Measurements from ENCODE around the gene CFAP58.
"Not testable (repeated sequence)": the region's sequence is repeated elsewhere in the genome, so short reads cannot be mapped to it uniquely, and the experiment has no call there.

Gene CFAP58

GRCh38 chr10:104437226-104437625, 83.6 kb downstream of the CFAP58 start:
- DNase-seq: no peak

- DNase-seq: no peak
Observed at GRCh38 chr10:104440221-104440620, 86.6 kb downstream of the CFAP58 start.

DNA sequence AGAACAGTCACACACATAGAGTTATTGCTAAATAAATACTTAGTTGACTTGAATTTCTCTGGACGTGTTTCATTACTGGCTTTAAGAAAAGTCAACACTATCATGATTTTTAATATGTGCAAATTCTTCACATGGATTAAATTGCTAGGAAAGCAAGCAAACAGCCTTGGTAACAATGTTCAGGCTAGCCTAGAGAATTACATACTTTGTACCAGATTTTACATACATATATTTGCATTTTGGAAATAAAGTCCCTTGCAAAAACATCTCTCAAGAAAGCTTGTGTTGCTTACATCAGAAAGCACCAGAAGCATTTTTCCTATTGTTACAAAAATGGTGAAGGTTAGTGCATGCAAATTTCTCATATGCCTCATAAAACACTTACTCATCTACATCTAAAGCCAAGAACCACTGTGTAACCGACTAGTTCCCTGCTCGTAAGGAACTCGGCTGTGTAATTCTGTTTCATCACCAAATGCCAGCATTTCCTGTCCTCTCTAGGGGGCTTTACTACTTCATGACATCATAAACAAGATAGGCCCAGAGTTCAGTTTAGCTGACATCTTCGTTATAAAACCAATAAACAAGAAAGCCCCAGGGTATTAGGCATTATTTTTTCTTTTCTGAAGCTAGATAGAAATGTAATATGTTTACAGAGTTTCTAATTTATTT, 87.8 kb downstream of the CFAP58 start:
- DNase-seq: no peak

- DNase-seq: no peak
Observed at GRCh38 chr10:104445359-104445758, 91.7 kb downstream of the CFAP58 start.

DNA sequence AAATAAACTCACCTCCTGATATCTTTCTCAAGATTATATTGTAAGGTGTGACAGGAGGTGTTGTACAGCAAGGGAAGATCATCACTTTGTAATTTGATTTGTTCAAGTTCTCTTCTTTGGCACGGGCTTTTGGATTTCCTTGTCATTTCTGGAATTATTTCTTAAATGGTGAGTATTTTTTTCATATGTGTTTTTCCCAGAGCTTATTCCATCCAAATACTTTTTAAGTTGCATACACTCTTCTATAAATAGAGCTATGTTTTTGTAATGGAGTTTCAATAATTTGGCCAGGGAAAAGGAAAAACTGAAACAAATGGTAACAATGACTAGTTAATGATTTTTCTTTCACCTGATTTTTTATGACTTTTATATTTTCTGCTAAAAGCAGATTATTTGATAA, 92.5 kb downstream of the CFAP58 start:
- no peak for DNase-seq

- no peak for DNase-seq
Observed at GRCh38 chr10:104447331-104447730, 93.7 kb downstream of the CFAP58 start.

- no peak for DNase-seq
Observed at GRCh38 chr10:104447906-104448305, 94.3 kb downstream of the CFAP58 start.

GRCh38 chr10:104449391-104449790, 95.8 kb downstream of the CFAP58 start:
- no peak for DNase-seq

GRCh38 chr10:104450490-104450889, 96.9 kb downstream of the CFAP58 start:
- no peak for DNase-seq

DNA sequence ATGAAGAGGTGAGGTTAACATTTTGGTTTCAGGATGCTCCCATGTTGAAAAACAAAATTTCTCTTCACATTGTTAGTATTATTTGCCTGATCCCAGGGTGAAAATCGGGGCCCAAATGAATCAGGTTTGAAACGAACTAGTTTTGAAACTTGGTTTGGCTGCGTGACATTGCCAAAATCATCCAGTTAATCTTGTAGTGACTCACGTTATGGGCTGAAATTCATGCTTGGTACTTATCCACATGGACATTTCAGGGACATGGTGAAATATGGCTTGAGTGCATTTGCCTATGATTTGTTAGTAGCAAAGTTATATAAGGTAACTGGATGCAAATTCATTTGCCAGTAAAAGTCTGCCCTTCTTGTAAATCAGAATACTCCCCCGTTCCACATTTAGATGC, 97.3 kb downstream of the CFAP58 start:
- DNase-seq: no peak

DNA sequence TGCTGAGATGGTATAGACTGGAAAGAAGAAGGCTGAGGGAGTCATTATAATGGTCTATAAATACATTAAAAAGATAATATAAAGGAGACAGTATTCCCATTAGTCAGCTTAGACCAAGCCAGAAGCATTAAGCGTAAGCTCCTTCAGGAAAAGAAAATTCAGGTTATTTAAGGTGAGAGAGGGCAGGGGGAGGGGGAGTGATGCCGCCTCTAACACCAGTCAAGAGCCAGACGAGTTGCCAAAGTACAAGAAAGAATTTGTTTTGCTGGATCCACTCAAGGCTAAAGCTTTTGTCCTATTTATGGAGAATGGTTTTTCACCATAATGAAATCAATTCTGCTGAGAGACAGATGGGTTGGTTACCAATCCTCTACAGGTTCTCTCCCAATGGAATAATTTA, 99.3 kb downstream of the CFAP58 start:
- peak; percentile 7 for DNase-seq

- no peak for DNase-seq
Observed at GRCh38 chr10:104456802-104457542, 103.3 kb downstream of the CFAP58 start.

GRCh38 chr10:104457543-104457828, 103.9 kb downstream of the CFAP58 start:
- no peak for DNase-seq

DNA sequence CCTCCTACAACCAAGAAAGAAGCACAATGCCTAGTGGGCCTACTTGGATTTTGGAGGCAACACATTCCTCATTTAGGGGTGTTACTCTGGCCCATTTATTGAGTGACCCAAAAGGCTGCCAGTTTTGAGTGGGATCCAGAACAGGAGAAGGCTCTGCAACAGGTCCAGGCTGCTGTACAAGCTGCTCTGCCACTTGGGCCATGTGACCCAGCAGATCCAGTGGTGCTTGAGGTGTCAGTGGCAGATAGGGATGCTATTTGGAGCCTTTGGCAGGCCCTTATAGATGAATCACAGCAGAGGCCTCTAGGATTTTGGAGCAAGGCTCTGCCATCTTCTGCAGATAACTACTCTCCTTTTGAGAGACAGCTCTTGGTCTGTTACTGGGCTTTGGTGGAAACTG, 111.9 kb downstream of the CFAP58 start:
- not testable (repeated sequence) for DNase-seq

- not testable (repeated sequence) for DNase-seq
Observed at GRCh38 chr10:104468818-104469217, 115.2 kb downstream of the CFAP58 start.

- DNase-seq: no peak
Observed at GRCh38 chr10:104472505-104472904, 118.9 kb downstream of the CFAP58 start.

DNA sequence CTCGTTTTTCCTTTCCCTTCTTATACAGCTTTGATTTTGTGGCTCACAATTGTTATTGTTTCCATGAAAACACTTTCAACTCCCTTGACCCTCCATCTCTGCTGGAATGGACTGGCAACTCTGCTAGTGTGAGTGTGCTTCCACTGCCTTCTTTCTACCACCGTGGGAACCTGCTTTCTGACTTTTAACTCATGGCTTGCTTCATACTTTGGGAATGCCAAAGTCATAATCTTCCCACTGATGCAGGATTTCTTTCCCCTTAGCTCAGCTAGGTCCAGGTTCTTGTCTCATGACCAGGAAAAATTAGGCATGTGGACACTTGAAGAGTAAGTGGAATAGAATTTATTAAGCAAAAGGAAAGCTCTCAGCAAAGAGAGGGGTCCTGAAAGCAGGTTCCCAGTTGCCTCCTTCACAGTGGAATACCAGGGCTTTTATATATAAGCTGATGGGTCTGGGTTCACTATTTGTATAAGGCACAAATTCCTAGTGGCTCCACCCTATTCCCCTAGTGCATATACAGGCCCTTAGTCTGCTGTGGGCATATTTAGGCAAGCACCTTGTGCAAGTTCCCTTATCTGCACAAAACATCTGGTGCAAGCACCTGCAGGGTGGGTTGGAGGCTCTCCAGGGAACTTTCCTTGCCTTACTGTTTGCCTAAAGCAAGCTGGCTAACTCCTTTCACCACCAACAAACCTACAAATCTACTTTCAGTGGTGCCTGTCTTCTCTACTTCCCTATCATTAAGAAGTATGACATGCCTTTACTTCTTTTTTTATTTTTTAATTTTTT, 119.5 kb downstream of the CFAP58 start:
- DNase-seq: no peak

GRCh38 chr10:104478380-104478779, 124.7 kb downstream of the CFAP58 start:
- DNase-seq: no peak

DNA sequence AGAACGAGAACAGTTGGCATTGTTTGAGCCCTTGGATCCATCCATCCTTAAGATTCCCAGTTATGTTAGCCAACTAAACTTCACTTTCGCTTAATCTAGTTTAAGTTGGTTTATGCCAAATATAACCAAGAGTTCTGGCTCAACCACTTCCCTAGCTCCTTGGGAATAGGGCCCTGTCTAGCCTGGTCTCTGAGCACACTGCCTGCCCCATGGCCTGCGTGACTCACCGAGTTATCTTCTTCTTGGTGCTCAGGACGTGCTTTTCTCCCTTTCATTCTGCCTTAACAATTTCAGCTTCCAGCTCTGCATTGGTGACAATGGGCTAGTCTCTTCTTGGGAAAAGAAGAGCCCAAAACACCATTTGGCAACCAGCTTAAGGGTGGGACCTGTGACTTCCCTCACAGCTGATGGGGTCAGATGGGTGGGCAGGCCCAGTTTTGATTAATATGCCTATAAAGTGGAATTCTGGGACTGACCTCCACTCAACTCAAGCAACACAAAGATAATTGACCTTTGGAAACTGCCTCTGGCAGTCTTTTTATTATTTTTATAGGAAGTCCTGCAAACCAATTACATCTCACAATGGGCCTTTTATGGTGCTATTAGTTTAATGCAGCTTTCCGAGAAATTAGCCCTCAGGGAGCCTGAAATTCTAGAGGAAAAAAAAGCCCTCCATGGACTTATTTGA, 126.4 kb downstream of the CFAP58 start:
- no peak for DNase-seq

DNA sequence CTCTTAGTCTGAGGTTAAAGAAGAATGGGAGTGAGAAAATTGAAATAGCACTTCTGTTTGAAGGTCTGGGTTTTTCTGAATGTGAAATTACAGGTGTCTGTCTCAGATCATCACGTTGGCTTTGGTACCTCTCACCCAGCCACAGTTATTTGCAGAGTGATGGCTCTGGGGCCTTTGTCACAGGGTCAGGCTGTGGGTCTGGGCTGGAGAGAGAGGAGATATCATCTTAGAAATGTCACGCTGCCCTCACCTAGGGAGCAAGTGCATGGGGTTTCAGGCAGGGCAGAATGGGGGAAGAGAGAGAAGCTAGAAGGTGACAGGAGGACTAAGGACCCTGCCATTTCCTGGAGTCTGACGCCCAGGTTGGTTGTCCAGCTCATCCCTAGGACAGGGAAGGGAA, 127.2 kb downstream of the CFAP58 start:
- DNase-seq: no peak

DNA sequence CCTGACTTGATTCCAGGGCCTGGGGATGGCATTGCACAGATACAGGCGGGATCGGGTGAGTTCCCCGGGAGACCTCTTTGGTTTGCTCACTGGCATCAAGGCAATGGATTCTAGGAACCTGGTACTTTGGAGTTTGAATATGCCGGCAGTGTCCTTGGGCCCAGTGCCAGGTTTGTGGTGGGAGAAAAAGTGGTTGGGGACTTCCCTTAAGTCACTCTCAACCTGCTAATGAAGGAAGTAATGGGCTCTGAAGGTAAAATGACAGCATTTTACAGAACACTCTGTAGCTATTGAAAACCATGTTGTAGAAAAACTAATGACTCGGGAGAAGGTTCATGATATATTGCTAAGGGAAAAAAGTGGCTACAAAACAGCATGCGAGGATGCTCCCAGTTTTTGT, 129.9 kb downstream of the CFAP58 start:
- no peak for DNase-seq

- no peak for DNase-seq
Observed at GRCh38 chr10:104485632-104486031, 132.0 kb downstream of the CFAP58 start.

DNA sequence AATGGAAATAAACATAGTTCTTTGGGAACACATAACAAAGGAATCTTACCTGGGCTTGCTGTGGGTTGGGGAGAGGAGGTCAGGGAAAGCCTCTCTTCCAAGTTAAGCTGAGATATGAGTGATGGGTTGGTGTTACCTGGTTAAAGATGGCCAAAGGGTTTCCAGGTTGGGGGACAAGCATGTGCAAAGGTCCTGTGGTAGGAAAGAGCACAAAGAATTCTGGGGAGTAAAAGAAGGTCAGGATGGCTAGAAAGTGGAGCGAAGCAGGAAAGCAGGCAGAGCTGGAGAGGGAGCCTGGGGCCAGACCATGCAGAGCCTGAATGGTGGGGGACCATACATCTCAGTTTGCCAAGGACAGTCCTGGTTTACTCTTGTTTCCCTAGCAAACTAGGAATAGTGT, 133.2 kb downstream of the CFAP58 start:
- DNase-seq: no peak
